RCC 7860 (cell line): ENCODE measurements around the gene NDUFS4.
A peak's percentile ranks its signal among the peaks of the same experiment; 100 is the strongest.
"Not testable (repeated sequence)": the region's sequence is repeated elsewhere in the genome, so short reads cannot be mapped to it uniquely, and the experiment has no call there.

Experiments used
- DNase-seq: peaks from one replicate; pipeline ENCODE4 v3.0.0-alpha.2; 2015; ENCODE audit warnings: low spot score
- FAIRE-seq: peaks from 2 replicates; lab custom pipeline; 2012; peaks lifted over from hg19 to GRCh38; lab: Jason Lieb, UNC

NDUFS4 gene

GRCh38 chr5:53560506-53561191, at the start of gene NDUFS4:
Gene NDUFS4, plus strand, starts transcription at chr5:53560639. Its CDS starts 24 bp downstream, at chr5:53560663.
- DNase-seq: peak; percentile 55
- no peak for FAIRE-seq

DNA sequence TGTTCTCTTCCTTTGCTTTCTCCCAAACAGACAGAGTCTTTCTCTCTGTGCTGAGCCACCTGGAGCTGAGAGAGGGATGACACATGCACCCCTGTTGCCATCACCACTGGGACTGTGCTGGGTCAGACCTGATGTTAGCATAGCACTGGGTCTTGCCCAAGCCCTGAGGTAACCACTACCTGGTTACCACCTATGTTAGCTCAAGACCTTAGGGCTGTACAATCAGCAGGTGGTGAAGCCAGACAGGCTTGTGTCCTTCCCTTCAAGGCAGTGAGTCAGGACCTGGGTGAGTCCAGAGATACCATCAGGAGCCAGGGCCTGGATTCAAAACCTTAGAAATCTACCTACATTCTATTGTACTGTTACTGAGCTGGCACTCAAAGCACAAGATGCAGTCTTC, 47.9 kb upstream of the NDUFS4 start:
- FAIRE-seq (no peak), DNase-seq (no peak)

DNA sequence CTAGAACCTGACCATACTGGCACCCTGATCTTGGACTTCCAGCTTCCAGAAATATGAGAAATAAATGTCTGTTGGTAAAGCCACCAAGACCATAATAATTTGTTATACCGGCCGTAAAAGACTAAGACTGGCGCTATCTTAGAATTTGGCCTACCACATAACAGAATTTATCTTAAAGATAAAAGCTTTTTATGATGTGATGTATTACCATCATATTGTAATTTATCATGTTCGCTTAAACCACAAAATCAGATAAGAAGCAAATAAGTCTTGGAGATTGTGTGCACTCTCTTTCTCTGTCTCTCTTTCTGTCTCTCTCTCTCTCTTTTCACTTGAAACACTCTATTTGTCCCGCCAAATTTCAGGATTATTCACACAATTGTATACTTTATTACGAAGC, 44.5 kb upstream of the NDUFS4 start:
- no peak for DNase-seq
- FAIRE-seq: no peak

DNA sequence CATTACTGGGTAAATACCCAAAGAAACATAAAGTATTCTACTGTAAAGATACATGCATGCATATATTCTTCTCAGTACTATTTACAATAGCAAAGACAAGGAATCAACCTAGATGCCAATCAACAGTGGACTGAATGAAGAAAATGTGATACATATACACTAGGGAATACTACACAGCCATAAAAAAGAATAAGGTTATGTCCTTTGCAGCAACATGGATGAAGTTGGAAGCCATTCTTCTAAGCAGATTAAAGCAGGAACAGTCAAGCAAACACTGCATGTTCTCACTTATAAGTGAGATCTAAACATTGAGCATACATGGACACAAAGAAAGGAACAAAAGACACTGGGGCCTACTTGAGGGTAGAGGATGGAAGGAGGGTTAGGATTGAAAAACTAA, 39.6 kb upstream of the NDUFS4 start:
- FAIRE-seq (no peak), DNase-seq (no peak)

GRCh38 chr5:53537711-53538110, 22.7 kb upstream of the NDUFS4 start:
- DNase-seq: no peak
- no peak for FAIRE-seq

DNA sequence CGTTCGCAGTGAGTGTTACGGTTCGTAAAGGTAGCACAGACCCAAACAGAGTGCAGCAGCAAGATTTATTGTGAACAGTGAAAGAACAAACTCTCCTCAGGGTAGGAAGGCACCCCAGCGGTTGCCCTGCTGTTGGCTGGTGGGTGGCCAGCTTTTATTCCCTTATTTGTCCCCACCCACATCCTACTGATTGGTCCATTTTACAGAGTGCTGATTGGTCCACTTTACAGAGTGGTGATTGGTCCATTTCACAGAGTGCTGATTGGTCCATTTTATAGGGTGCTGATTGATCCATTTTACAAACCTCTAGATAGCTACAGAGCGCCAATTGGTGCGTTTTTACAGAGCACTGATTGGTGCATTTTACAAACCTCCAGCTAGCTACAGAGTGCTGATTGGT, 19.7 kb upstream of the NDUFS4 start:
- DNase-seq, FAIRE-seq: not testable (repeated sequence)

- DNase-seq: no peak
- FAIRE-seq: no peak
These were observed 18.6 kb upstream of the NDUFS4 start for GRCh38 chr5:53541859-53542258.

DNA sequence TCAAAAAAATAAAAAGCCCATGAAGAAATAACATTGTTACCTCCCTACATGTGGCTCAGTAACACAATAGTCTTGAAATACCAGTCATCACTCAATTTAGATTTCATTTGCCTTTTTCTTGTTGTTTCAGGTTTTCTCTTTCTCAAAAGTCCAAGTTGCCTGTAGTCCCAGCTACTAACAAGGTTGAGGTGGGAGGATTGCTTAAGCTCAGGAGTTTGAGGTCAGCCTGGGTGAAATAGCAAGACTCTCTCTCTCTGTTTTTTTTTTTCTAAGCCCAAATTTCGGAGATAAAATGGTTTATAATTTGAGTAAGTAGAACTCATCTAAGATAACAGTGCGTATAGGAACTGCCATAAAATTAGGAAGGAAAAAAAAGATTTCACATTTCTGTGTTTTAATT, 17.5 kb upstream of the NDUFS4 start:
- FAIRE-seq (no peak), DNase-seq (no peak)

DNA sequence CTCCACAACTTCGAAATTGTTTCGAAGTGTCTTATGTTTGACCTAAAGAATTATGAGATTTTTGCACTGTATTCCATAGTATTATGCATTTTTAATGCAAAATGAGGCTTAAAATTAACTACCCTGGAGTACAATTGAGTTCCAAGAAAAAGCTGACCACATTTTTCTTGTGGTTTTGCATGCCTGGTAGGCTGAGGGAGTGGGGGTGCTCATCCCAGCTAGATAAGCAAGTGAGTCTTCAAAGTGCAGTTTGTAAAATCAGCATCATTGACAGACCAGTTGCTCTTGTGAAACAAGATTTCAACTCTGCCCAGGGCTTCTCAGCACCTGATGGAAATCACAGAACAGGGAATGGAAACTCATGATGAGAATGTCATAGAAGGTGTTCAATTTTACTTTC, 17.0 kb upstream of the NDUFS4 start:
- FAIRE-seq (no peak), DNase-seq (no peak)

DNA sequence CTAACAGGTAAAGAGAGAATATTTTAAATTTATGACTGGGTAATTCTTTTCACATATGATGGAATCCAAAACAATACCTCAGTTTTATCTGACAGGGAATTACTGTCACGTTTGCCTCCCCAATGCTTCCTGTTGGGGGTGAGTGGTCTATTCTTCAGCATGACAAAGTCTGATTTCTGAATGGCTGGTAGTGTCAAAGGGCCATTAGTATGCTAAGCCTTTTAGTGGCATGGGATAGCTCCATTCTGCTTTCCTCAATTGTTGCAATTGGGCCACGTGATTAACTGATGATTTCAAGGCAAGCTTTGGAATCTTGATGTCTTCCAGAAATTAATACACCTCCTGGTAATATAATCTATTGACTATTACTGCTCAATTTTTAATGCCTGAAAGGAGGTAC, 14.7 kb upstream of the NDUFS4 start:
- no peak for FAIRE-seq
- DNase-seq: no peak

GRCh38 chr5:53547226-53547625, 13.2 kb upstream of the NDUFS4 start:
- FAIRE-seq (no peak), DNase-seq (no peak)

- not testable (repeated sequence) for DNase-seq, FAIRE-seq
These were observed 11.9 kb upstream of the NDUFS4 start for GRCh38 chr5:53548501-53548900.

GRCh38 chr5:53549792-53550191, 10.6 kb upstream of the NDUFS4 start:
- DNase-seq (no peak), FAIRE-seq (no peak)

DNA sequence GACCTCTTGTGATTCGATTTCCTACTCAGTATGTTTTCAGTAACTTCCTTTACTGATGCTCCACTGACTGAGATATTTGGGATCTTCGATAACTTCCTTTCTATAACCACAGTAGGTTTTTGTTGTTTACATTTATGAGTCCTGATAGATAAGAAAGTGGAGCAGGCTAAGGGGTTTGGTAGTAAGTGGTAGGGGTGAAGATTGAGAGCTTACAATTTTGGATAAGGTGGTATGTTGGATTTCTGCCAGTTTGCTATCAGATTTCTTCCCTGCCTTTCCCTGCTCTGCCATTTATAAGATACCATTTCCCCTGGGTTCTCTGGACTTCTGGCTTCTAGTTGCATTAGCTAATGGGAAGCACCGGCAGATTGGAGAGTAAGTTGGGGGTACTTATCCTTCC, 7.9 kb upstream of the NDUFS4 start:
- FAIRE-seq (no peak), DNase-seq (no peak)

DNA sequence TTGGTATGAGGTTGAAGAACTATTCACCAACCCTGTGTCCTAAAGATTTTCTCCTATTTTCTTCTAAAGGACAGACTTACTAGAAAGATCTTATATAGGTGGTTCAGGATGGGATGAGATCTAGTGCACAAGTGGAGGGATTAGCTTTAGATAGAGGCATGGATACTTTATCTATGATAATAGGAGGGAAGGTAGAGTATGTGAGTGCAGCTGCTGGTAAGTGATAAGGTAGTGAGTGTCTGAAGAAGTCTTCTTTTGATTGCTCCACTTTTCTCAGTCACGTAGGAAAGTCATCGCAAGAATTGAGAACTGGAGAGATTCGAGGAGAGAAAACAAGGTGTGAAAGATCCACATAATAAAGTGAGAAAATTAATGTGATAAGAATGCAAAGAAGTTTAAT, 6.0 kb upstream of the NDUFS4 start:
- DNase-seq: no peak
- FAIRE-seq: no peak

- DNase-seq: no peak
- FAIRE-seq: no peak
These were observed 5.3 kb upstream of the NDUFS4 start for GRCh38 chr5:53555160-53555559.

- FAIRE-seq (no peak), DNase-seq (no peak)
These were observed 4.4 kb upstream of the NDUFS4 start for GRCh38 chr5:53556001-53556400.

GRCh38 chr5:53557386-53557785, 3.1 kb upstream of the NDUFS4 start:
- FAIRE-seq (no peak), DNase-seq (peak; percentile 3)

GRCh38 chr5:53558966-53559365, 1.5 kb upstream of the NDUFS4 start:
- FAIRE-seq: no peak
- no peak for DNase-seq

- FAIRE-seq (no peak), DNase-seq (no peak)
These were observed 411 bp upstream of the NDUFS4 start for GRCh38 chr5:53560028-53560427.

GRCh38 chr5:53568401-53568800, 8.0 kb downstream of the NDUFS4 start:
- DNase-seq (no peak), FAIRE-seq (no peak)

DNA sequence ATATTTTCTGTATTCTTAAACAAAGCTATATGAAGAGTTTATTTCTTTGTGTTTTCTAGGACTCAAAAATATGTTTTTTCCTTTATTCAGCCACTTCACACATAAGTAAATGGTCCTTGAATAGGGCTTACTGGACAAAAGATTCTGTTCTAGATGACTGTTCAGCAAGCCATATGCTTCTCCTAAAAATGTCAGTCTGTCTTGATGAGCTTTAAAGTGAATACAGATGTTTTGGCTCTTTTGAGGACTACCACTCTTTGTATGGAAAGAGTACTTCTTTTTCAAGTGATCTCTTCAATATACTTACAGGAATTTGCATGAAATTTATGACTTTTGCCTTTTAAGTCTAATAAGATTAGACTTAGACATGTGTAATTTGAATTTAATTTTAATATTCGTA, 8.4 kb downstream of the NDUFS4 start:
- DNase-seq (no peak), FAIRE-seq (no peak)

DNA sequence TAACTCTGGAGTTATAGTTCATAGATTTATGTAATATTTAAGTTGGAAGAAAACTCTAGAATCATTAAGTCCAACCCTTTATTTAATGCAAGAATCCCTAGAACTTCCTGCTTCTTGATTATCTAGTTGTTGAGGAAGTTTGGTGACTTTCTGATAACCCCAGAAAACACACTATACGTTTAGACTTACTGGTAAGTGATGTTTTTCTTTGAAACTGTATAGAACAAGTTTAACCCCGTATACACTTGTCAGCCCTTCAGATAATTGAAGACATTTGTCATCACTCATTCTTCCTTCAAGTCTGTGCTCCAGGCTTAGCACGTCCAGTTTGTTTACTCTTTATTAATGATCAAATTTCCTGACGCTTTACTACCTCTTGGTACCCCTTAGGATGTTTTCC, 9.0 kb downstream of the NDUFS4 start:
- DNase-seq (no peak), FAIRE-seq (no peak)
